SH-SY5Y (cell line): ENCODE results near the gene CNTN2.

ENCODE experiments used
- GATA2 ChIP-seq: IDR thresholded peaks from 2 replicates; pipeline ENCODE4 v1.6.1; 2011; ENCODE audit warnings: mild to moderate bottlenecking, low read depth, low read length
- GATA3 ChIP-seq: IDR thresholded peaks from 2 replicates; pipeline ENCODE4 v1.6.1; 2011; ENCODE audit warnings: low read depth, mild to moderate bottlenecking, low read length, moderate library complexity

Gene CNTN2

GRCh38 chr1:205013683-205014367 is 29.2 kb upstream of the CNTN2 start:
- no peak for TF ChIP-seq GATA2
- no peak for TF ChIP-seq GATA3

GRCh38 chr1:205014783-205015182 is 28.2 kb upstream of the CNTN2 start:
- TF ChIP-seq GATA3 = no peak

- no peak for TF ChIP-seq GATA3
- no peak for TF ChIP-seq GATA2
Observed at GRCh38 chr1:205015241-205015640, 27.8 kb upstream of the CNTN2 start.

- TF ChIP-seq GATA3 = no peak
- no peak for TF ChIP-seq GATA2
Observed at GRCh38 chr1:205016075-205016474, 26.9 kb upstream of the CNTN2 start.

GRCh38 chr1:205016584-205016983 is 26.4 kb upstream of the CNTN2 start:
- TF ChIP-seq GATA3 = no peak
- no peak for TF ChIP-seq GATA2

- TF ChIP-seq GATA3 (no peak), GATA2 (no peak)
Observed at GRCh38 chr1:205017001-205017400, 26.0 kb upstream of the CNTN2 start.

- TF ChIP-seq GATA2 = no peak
- no peak for TF ChIP-seq GATA3
Observed at GRCh38 chr1:205017766-205018165, 25.2 kb upstream of the CNTN2 start.

- no peak for TF ChIP-seq GATA2
- no peak for TF ChIP-seq GATA3
Observed at GRCh38 chr1:205018381-205018780, 24.6 kb upstream of the CNTN2 start.

GRCh38 chr1:205020466-205020865 is 22.5 kb upstream of the CNTN2 start:
- TF ChIP-seq GATA2 (no peak), GATA3 (no peak)

- no peak for TF ChIP-seq GATA2
- TF ChIP-seq GATA3 = no peak
Observed at GRCh38 chr1:205024679-205025078, 18.3 kb upstream of the CNTN2 start.

- TF ChIP-seq GATA2 (no peak), GATA3 (no peak)
Observed at GRCh38 chr1:205025239-205025638, 17.8 kb upstream of the CNTN2 start.

- TF ChIP-seq GATA3 = no peak
- no peak for TF ChIP-seq GATA2
Observed at GRCh38 chr1:205026181-205026580, 16.8 kb upstream of the CNTN2 start.

GRCh38 chr1:205028390-205028789 is 14.6 kb upstream of the CNTN2 start:
- TF ChIP-seq GATA3 = no peak
- no peak for TF ChIP-seq GATA2

- TF ChIP-seq GATA2 = no peak
- TF ChIP-seq GATA3 = no peak
Observed at GRCh38 chr1:205028924-205029323, 14.1 kb upstream of the CNTN2 start.

- TF ChIP-seq GATA3 = no peak
- TF ChIP-seq GATA2 = no peak
Observed at GRCh38 chr1:205030241-205030640, 12.8 kb upstream of the CNTN2 start.

- TF ChIP-seq GATA3 (no peak), GATA2 (no peak)
Observed at GRCh38 chr1:205030896-205031295, 12.1 kb upstream of the CNTN2 start.

- no peak for TF ChIP-seq GATA3
- TF ChIP-seq GATA2 = no peak
Observed at GRCh38 chr1:205032508-205032907, 10.5 kb upstream of the CNTN2 start.

- TF ChIP-seq GATA3 (no peak), GATA2 (no peak)
Observed at GRCh38 chr1:205037539-205037938, 5.5 kb upstream of the CNTN2 start.
